ENCODE measurements around the gene NBAS. TPM values are rescaled to one million over a fixed set of nuclear protein-coding genes. Genes with fewer than 3 reads are reported as not detected.

Gene NBAS
- total RNA-seq, 1 experiment from 2014 or later = 46.4 TPM

DNA sequence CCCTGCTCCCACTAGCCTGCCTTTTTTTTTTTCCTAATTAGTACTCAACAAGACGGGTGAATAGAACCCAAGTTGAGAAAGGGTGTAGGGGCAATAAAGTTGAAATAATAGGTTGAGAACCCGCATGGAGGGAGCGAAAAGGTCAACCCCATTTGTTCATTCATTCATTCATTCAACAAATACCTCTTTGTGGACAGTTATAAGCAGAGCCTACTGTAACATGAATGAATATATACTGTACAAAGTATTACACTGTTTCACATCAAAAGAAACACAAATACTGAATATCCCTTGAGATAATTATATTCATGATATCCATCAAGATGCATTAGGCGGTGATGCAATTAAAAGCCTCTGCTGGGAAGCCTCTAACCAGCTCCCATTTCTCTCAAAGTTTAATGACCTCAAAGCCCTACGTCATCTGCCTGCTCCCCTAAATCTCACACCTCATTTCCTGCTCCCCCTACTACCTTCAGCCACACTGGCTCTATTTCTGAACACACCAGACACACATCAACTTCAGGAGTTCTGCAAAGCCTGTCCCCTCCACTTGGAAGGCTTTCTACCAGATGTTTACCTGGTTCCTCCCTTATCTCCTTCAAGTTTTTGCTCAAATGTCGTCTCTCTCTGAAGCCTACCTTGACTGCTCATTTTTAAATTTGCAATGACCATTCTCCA lies 1.4 kb upstream of the NBAS start:
- H3K9me3 Mint-ChIP-seq (ENCODE audit: unreplicated experiment) = no peaks in the 10 kb centered on the region
- no peak for DNase-seq (ENCODE audit: unreplicated experiment)
- ChIA-PET CTCF (interaction anchor here (0.7 to 4.7 kb wide), 2 partner anchors 14 to 395 kb away, joined by 4 to 34 read pairs; no protein-coding TSS in a partner anchor), POLR2A (interaction anchor here (0.7 to 1.6 kb wide), 4 partner anchors 9 to 38 kb away, joined by 3 to 13 read pairs (median 7); partner anchors contain the start of gene DDX1)
- H3K4me1 Mint-ChIP-seq (ENCODE audit: insufficient read depth, unreplicated experiment) = peaks cover 24% of the 10 kb centered on the region
- peaks cover 6% of the 10 kb centered on the region for H3K36me3 Mint-ChIP-seq (ENCODE audit: insufficient read depth, unreplicated experiment)
- BruUV-seq (replicated peaks) = no TSS peak
- peak overlapping the region; percentile 94 for H3K27ac Mint-ChIP-seq (ENCODE audit: low read depth, unreplicated experiment)
- intact Hi-C loops (cut with micrococcal nuclease) = no loop called here
- peak overlapping the region; percentile 24 for H3K4me3 Mint-ChIP-seq (ENCODE audit: unreplicated experiment)
- TF ChIP-seq, protein P1, sequence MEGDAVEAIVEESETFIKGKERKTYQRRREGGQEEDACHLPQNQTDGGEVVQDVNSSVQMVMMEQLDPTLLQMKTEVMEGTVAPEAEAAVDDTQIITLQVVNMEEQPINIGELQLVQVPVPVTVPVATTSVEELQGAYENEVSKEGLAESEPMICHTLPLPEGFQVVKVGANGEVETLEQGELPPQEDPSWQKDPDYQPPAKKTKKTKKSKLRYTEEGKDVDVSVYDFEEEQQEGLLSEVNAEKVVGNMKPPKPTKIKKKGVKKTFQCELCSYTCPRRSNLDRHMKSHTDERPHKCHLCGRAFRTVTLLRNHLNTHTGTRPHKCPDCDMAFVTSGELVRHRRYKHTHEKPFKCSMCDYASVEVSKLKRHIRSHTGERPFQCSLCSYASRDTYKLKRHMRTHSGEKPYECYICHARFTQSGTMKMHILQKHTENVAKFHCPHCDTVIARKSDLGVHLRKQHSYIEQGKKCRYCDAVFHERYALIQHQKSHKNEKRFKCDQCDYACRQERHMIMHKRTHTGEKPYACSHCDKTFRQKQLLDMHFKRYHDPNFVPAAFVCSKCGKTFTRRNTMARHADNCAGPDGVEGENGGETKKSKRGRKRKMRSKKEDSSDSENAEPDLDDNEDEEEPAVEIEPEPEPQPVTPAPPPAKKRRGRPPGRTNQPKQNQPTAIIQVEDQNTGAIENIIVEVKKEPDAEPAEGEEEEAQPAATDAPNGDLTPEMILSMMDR (IDR thresholded peaks at IDR 0.05; ENCODE audit: unreplicated experiment) = no peak
- no peaks in the 10 kb centered on the region for H3K27me3 Mint-ChIP-seq (ENCODE audit: insufficient read depth, unreplicated experiment)

DNA sequence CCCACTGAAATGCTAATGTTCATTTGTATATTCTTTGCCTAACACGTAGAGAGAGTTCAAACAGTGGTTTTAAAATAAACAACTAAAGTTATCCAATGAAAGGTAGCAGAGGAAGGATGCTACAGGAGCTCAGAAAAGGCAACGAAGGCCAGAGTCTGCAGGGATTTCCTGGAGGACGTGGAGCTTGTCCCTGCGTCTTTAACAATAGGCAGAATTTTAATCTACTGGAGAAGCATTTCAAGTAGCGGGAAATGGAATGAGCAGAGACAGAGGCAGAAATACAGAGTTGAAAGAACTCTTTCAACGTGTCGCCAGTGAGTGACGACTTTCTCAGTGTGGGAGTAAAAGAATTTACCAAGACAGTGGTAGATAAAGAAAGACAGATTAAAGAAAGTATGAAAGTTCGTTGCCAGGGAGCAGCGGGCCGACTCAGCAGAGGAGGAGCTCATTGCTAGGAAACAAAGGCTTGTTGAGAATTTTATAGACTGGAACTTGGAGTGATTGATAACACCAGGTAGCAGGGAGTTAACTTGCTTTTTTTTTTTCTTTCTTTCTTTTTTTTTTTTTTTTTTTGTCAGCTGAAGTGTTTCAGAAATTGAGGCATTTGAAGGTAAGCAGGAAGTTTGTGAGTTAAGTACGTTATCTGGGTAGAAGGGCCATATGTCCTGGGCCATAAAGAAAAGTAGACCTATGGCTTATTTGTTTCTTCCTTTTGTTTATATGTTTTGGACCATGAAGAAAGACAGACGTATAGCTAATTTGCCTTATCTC lies 625 bp upstream of the NBAS start:
- Mint-ChIP-seq H3K9me3 (ENCODE audit: unreplicated experiment) (no peaks in the 10 kb centered on the region), H3K4me3 (ENCODE audit: unreplicated experiment) (peak overlapping the region; percentile 98), H3K4me1 (ENCODE audit: insufficient read depth, unreplicated experiment) (peaks cover 24% of the 10 kb centered on the region), H3K27me3 (ENCODE audit: insufficient read depth, unreplicated experiment) (no peaks in the 10 kb centered on the region), H3K36me3 (ENCODE audit: insufficient read depth, unreplicated experiment) (peaks cover 6% of the 10 kb centered on the region), H3K27ac (ENCODE audit: low read depth, unreplicated experiment) (peak overlapping the region; percentile 94)
- TF ChIP-seq, protein P1 (IDR thresholded peaks at IDR 0.05; ENCODE audit: unreplicated experiment) = no peak
- no peak for DNase-seq (ENCODE audit: unreplicated experiment)
- POLR2A ChIA-PET = interaction anchor here (0.6 to 1.7 kb wide), 14 partner anchors 9 to 1089 kb away, joined by 3 to 13 read pairs (median 3); partner anchors contain the start of gene DDX1
- no TSS peak for BruUV-seq (replicated peaks)
- CTCF ChIA-PET = interaction anchor here (0.6 to 4.7 kb wide), 6 partner anchors 9 to 1577 kb away, joined by 3 to 34 read pairs (median 3); no protein-coding TSS in a partner anchor
- intact Hi-C loops (cut with micrococcal nuclease) = loop anchor here (2.0 kb wide), 1 partner anchor 29 kb away; the partner anchor contains the start of gene DDX1

DNA sequence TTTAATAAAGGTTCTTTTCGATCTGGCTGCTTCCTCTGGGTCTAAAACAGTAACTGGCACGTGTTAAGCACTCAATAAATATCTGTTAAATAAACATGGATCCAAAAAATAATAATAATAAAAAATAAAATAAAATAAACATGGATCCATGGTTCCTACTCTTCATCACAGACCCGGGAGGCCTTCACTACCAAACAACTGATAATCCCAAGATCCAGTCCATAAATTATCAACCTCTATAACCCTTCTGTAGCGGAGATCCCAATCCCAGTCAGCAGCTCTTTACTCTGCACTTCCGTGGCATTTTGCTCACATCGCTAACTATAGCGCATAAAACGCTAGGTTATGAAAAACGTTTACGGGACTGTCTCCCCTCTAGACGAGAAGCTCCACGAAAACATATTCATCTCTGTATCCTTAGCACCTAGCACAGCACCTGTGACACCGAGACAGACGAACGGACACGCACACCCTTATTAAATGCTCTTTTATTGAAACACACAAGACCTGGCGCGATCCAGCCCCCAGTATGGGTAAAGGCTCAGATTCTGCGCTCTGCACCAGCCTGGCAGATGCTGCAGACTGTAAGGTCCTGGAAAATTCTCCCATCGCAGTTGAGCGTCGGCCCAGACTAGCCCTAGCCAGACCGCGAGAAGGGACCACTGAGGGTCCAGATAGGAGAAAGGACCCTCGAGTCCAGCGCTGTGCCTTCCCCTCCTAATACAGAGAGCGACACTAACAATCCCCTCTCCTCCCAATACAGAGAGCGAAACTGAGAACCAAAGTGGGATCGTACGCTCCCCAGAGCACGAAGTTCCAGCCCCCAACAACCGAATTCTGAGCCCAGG lies 770 bp downstream of the NBAS start:
- ChIA-PET POLR2A (interaction anchor here (0.8 to 1.8 kb wide), 7 partner anchors 13 to 212 kb away, joined by 3 to 13 read pairs (median 4); partner anchors contain the start of gene DDX1), CTCF (interaction anchor here (0.8 to 4.7 kb wide), 2 partner anchors 16 to 28 kb away, joined by 3 to 34 read pairs; no protein-coding TSS in a partner anchor)
- peaks cover 24% of the 10 kb centered on the region for H3K4me1 Mint-ChIP-seq (ENCODE audit: insufficient read depth, unreplicated experiment)
- TF ChIP-seq, protein P1 (IDR thresholded peaks at IDR 0.05; ENCODE audit: unreplicated experiment) = no peak
- intact Hi-C loops (cut with micrococcal nuclease) = loop anchor here (2.0 kb wide), 1 partner anchor 30 kb away; the partner anchor contains the start of gene DDX1
- peak overlapping the region; percentile 98 for H3K4me3 Mint-ChIP-seq (ENCODE audit: unreplicated experiment)
- peaks cover 6% of the 10 kb centered on the region for H3K36me3 Mint-ChIP-seq (ENCODE audit: insufficient read depth, unreplicated experiment)
- H3K27me3 Mint-ChIP-seq (ENCODE audit: insufficient read depth, unreplicated experiment) = no peaks in the 10 kb centered on the region
- peak overlapping the region; percentile 94 for H3K27ac Mint-ChIP-seq (ENCODE audit: low read depth, unreplicated experiment)
- TSS peak; percentile 49 for BruUV-seq (replicated peaks)
- H3K9me3 Mint-ChIP-seq (ENCODE audit: unreplicated experiment) = no peaks in the 10 kb centered on the region
- peak; percentile 34 for DNase-seq (ENCODE audit: unreplicated experiment)

Data from MCF 10A (cell line).